Astrocyte of the spinal cord (primary cell): ENCODE results near the gene DCAKD.

Source experiments
- DNase-seq: peaks from one replicate; pipeline ENCODE4 v3.0.0; 2011; ENCODE audit warnings: low read depth, low spot score
- H3K4me3 ChIP-seq: 2 replicates; pipeline ENCODE4 v1.5.1; 2011; ENCODE audit warnings: low read depth, mild to moderate bottlenecking, low read length, moderate library complexity
- in situ Hi-C: cut with HindIII; loops from 2 replicates; pipeline ENCODE4 v1.10.0; 2017; ENCODE audit warnings: low sequenced_read_pairs
- TF ChIP-seq, protein P1 (sequence below): IDR thresholded peaks from 2 replicates; pipeline ENCODE4 v1.5.1; 2012; ENCODE audit warnings: low read depth, mild to moderate bottlenecking, low read length, inconsistent platforms

The DCAKD gene, protein sequence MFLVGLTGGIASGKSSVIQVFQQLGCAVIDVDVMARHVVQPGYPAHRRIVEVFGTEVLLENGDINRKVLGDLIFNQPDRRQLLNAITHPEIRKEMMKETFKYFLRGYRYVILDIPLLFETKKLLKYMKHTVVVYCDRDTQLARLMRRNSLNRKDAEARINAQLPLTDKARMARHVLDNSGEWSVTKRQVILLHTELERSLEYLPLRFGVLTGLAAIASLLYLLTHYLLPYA

DNA sequence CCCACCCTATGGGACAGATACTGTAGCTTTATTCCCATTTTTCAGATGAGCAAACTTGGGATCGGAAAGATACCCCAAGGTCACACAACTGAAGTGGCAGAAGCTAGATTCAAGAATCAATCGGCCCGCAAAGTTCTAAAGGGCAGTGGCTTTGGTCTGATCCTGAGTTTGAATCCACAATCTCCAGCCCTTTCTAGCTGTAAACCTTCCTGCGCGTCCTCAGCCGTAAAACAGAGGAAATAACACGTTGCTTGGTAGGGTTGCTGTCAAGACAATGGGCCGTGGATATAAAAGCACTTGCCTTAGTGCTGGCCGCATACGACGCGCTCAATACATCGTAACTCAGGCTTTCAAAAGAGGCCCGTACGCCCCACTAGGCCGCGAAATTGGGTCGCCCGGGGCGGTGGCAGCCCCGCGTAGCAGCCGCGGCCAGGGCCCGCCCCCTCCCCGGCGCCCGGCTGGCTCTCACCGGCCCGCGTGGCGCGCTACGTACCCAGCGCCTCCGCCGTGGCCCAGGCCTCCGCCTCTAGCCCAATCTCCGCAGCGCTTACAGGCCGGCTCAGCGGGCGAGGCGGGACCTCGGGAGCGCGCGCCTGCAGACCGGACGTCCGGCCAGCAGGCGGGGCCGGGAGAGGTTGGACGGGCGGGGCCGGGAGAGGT lies at the start of gene DCAKD:
DCAKD (minus strand) TSS at position 573 of the 660 bp plus-strand sequence. CDS start 16,747 bp downstream, outside the sequence.
- TF ChIP-seq, protein P1, sequence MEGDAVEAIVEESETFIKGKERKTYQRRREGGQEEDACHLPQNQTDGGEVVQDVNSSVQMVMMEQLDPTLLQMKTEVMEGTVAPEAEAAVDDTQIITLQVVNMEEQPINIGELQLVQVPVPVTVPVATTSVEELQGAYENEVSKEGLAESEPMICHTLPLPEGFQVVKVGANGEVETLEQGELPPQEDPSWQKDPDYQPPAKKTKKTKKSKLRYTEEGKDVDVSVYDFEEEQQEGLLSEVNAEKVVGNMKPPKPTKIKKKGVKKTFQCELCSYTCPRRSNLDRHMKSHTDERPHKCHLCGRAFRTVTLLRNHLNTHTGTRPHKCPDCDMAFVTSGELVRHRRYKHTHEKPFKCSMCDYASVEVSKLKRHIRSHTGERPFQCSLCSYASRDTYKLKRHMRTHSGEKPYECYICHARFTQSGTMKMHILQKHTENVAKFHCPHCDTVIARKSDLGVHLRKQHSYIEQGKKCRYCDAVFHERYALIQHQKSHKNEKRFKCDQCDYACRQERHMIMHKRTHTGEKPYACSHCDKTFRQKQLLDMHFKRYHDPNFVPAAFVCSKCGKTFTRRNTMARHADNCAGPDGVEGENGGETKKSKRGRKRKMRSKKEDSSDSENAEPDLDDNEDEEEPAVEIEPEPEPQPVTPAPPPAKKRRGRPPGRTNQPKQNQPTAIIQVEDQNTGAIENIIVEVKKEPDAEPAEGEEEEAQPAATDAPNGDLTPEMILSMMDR = no peak
- in situ Hi-C loops = no loop called here
- DNase-seq = peak; percentile 96
- peak within 1 kb of the TSS; percentile 65 for H3K4me3 ChIP-seq

DNA sequence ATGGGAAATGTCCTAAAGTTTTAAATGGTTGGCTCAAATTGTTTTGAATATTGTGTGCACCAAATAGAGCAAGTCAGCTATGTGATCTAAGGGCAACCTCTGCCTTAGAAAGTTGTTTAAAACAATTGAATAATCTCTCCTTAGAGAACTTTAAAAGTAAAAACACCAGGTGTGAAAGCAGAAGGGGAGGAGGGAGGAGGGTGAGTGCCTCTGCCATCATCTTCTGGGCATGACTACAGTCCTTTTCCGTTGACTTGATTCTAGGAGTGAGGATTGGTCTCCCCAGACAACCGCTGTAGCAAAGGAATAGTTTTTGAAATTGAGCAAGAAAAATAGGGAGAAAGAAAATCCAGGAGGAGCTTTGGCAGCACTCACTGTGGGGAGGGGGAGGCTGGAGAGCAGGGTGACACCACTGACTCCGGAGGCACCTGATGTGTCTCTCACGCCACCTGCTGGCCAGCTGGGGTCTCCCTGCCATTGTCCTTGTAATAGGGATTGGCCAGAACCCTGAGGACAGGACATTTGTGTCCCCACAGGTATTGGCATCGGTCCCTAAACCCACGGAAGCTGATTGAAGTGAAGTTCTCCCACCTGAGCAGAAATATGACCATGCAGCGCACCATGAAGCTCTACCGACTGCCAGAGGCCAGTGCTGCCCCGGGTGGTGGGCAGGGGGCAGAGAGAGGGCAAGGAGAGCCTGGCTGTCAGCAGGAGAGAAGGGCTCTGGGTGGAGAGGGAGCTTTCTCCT lies 47.6 kb upstream of the DCAKD start:
- TF ChIP-seq, protein P1 = peak; percentile 84
- H3K4me3 ChIP-seq = no peak overlapping the region
- in situ Hi-C loops = no loop called here
- peak; percentile 72 for DNase-seq

DNA sequence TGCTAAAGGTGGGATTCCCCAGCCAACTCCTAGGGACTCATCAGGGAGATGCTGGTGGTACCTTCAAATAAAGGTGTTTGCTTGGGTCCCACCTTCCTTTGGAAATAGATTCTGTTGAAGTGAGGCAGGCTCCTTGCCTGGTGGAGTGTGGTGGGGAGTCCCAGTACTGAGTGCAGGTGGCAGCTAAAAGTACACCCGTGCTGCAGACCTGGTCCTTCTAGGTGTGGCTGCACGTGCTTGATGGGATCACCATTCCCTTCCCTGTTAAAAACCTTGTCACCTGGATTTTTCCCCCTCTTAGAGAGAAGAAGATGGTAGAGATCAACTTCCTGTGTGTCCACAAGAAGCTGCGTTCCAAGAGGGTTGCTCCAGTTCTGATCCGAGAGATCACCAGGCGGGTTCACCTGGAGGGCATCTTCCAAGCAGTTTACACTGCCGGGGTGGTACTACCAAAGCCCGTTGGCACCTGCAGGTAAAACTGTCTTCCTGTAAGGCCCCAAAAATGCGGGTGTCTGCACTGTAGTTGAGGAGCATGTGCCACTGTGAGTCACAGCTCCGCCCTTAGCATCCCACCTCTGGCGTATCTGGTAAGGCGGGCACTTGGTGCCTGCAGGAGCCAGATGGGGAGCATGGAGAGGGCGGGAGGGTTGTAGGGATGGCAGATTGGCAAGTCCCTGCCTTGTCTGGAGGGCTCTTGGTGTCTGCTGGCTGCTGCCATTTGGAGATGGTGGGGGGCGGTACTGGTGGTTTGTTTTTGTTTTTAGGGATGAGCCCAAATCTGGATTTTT lies 46.8 kb upstream of the DCAKD start:
- no peak overlapping the region for H3K4me3 ChIP-seq
- no peak for DNase-seq
- TF ChIP-seq, protein P1 = no peak
- in situ Hi-C loops = no loop called here

DNA sequence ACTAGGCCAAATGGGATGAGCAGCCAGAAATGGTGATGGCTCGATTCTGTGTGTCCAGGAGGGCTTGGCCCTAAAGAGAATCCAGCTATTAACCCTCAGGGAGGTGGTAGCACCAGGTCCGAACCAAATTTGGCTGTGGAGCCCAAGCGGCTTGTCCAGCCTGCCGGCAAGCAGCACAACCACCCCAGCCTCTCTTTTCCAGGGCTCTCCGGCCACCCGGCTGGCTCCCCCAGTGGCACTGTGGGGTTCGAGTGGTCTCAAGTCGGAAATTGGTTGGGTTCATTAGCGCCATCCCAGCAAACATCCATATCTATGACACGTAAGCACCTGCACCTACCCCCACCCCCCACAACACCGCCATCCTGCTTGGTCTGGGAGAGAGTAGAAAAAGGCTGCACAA lies 45.5 kb upstream of the DCAKD start:
- TF ChIP-seq, protein P1 = no peak
- DNase-seq = no peak
- in situ Hi-C loops = no loop called here
- H3K4me3 ChIP-seq = no peak overlapping the region

DNA sequence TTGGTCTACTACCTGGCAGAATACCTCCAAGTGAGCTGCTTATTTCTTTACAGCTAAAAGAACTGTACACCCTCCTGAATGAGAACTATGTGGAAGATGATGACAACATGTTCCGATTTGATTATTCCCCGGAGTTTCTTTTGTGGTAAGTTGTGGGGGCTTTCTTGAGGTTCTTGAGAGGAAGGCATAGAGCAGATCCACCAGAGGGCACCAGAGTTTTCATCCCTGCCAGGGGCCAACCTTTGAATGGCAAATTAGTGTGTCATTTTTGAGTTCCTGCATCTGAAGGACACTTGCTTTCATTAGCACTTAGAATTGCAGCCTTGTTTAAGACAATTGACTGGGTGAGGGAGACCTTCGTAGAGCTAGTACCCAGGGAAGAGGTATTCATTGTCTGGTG lies 44.7 kb upstream of the DCAKD start:
- no peak overlapping the region for H3K4me3 ChIP-seq
- TF ChIP-seq, protein P1 = peak; percentile 74
- peak; percentile 35 for DNase-seq
- in situ Hi-C loops = no loop called here

GRCh38 chr17:45093444-45094110 lies 42.1 kb upstream of the DCAKD start:
- H3K4me3 ChIP-seq = no peak overlapping the region
- TF ChIP-seq, protein P1 = no peak
- peak; percentile 36 for DNase-seq
- in situ Hi-C loops = no loop called here
